Measurements from ENCODE around the gene ANO7.

DNA sequence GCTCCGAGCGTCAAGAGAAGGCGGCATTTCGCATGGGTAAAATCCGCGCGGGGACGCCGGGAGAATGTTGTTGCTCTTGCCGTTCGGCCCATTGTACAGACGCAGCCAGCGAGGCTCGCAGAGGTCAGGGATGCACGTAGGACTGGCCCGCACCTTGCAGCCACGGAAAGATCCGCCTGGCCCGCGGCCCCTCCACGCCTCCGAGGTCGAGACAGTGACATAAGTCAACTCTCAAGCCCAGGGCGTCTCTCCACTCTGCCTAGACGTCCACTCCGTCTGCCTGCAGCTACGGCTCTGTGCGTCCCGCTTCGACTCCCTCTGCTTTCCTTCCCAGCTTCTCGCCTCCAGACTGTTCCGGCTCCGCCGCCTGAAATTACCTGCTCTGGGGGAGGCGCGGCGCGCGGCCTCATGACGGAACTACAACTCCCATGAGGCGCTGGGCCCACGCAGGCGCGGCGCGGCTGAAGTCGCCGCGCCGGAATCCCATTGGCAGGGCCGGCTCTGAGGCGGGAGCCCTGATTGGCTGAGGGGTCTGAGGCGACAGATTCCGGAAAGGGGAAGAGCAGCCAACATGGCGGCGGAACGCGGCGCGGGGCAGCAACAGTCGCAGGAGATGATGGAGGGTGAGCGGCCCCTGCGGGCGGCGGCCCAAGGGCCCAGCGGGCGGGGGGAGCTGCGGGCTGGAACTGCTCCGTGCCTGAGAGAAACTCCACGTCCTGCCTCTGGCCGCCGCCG, 38.4 kb upstream of the ANO7 start, which contains the start of gene PPP1R7:
- TF ChIP-seq, protein P1, sequence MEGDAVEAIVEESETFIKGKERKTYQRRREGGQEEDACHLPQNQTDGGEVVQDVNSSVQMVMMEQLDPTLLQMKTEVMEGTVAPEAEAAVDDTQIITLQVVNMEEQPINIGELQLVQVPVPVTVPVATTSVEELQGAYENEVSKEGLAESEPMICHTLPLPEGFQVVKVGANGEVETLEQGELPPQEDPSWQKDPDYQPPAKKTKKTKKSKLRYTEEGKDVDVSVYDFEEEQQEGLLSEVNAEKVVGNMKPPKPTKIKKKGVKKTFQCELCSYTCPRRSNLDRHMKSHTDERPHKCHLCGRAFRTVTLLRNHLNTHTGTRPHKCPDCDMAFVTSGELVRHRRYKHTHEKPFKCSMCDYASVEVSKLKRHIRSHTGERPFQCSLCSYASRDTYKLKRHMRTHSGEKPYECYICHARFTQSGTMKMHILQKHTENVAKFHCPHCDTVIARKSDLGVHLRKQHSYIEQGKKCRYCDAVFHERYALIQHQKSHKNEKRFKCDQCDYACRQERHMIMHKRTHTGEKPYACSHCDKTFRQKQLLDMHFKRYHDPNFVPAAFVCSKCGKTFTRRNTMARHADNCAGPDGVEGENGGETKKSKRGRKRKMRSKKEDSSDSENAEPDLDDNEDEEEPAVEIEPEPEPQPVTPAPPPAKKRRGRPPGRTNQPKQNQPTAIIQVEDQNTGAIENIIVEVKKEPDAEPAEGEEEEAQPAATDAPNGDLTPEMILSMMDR (IDR thresholded peaks at IDR 0.05) = peak in 1 of 3 experiments; percentile 35
- TF ChIP-seq POLR2A (IDR thresholded peaks at IDR 0.05; ENCODE audit: low read depth) (peak; percentile 45), POLR2AphosphoS5 (IDR thresholded peaks at IDR 0.05) (peak; percentile 70 to 88)

Data from esophagus muscularis mucosa (tissue), 3 donors.